GM21526 (cell line): ENCODE measurements around the gene TPRN.

Experiments
- ATAC-seq: cut with Tn5 transposase; IDR thresholded peaks from one replicate; pipeline ENCODE4 v1.9.1; 2021; ENCODE audit warnings: moderate library complexity; ENCODE audit not compliant: unreplicated experiment, low FRiP score

TPRN gene

GRCh38 chr9:137225699-137226331 is 25.3 kb upstream of the TPRN start:
- ATAC-seq: no peak

- ATAC-seq: no peak
Observed at GRCh38 chr9:137224830-137225694, 24.5 kb upstream of the TPRN start, which contains the start of gene CYSRT1. Gene CYSRT1 (plus strand): TSS chr9:137225174. CDS start chr9:137225622, 448 bp downstream.

DNA sequence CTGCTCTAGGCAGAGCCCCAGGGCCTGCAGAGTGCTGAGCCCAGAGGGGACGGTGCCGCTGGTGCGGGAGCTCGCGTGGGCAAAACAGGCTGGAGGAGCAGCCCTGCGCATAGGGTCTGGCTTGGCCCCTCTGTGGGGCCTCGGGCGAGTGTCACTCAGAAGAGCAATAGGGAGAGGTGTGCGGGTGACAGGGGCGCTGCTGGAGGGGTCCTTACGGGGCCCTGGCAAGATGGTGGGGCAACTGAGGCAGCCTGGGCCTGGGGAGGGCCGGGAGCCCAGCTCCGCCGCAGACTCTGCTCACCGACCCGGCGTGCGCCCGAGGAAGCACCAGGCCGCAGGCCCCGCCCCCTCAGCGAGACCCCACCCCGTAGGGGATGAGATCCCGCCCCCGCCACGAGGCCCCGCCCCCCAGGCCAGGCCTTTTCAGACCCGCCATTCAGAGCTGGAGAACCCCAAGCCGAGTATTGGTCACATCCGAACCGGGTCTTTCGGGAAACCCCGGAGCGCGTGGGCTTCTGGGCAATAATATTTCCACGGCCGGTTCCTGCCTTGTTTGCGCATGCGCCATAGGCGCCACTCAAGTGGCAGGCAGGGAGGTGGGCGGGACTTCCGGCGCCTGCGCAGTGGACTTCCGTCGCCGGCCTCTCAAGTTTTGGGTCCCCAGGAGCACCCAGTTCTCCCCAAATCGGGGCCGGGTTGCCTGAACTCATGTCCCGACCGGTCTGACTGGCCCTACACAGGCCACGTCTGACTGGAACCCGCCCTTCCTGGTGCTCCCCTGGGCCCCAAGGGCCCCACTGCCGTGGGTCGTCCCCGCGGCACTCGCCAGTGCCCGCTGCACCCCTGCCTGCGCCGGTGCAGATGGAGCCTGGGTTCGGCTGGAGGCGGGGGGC is 22.8 kb upstream of the TPRN start:
- peak; percentile 55 for ATAC-seq

DNA sequence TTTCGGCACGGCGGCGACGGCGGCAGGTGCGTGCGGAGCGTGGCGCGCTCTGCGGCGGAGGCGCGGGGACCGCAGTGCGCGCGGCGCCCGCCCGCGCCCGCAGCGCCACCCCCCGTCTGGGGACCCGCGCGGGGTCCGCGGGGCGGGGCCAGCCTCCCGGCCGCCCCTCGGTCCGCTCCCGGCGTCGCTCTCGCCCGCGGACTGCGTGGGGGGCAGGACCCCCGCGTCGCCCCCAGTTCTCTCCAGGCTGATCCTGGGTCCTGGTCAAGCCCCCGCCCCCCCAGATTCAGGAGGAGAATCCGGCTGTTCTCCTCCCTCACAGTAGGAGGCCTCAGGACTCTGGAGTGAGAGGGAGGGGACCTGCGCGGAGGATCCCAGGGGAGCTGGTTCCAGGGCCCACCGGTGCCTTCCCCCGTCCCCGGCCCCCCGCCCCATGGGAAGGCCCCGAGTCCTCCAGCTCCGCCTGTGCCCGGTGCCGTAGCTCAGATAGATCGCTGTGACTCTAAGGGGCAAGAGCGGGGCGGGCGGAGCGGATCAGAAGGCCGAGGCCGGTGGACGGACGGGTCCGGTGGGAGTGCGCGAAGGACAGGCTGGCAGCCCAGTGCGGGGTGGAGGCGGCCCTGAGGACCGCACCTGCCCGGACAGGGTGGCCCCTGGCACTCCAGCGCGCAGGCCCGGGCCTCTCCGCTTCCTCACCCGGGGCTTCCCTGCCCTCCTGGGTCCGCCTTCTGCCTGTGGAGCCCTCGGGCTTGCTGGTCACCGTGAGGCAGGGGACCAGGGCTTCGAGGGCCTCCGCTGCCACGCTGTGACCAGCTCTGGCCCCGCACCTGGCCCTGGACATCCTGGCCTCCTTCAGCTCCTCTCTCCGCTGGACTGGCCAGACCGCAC is 21.9 kb upstream of the TPRN start, which contains the start of gene RNF208:
Gene RNF208 (minus strand): TSS at position 51 of the 888 bp plus-strand sequence. CDS start 1,028 bp downstream, outside the sequence.
- ATAC-seq: no peak

DNA sequence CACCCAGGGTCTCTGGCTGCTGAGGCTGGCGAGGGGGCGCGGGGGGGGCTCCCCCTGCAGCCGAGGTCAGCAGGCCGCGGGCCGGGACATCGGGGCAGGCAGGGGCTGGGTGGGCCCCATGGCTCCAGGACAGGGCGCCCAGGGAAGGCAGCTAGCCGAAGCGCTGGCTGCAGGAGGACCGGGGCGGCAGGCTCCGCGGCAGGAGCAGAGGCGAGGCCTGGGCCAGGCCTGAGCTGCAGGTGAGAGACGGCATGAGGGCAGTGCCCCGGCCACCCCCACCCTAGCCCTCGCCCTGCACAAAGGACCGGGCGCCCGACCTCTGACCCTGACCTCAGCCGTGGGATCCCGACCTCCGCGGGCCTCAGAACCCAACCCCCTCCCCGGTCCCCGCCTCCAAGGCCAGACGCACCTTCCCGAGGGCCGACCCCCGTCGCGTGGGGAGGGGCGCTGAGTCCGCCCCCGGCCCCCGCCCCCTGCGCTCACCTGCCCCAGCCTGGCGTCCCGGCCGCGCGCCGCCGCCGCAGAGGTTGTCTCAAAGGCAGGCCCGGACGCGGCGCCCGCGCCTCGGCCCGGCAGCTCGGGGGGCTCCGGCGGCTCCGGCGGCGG is 21.1 kb upstream of the TPRN start:
- ATAC-seq: no peak

GRCh38 chr9:137221095-137221505 is 20.6 kb upstream of the TPRN start:
- ATAC-seq: no peak

- ATAC-seq: no peak
Observed at GRCh38 chr9:137220317-137221094, 20.0 kb upstream of the TPRN start.

DNA sequence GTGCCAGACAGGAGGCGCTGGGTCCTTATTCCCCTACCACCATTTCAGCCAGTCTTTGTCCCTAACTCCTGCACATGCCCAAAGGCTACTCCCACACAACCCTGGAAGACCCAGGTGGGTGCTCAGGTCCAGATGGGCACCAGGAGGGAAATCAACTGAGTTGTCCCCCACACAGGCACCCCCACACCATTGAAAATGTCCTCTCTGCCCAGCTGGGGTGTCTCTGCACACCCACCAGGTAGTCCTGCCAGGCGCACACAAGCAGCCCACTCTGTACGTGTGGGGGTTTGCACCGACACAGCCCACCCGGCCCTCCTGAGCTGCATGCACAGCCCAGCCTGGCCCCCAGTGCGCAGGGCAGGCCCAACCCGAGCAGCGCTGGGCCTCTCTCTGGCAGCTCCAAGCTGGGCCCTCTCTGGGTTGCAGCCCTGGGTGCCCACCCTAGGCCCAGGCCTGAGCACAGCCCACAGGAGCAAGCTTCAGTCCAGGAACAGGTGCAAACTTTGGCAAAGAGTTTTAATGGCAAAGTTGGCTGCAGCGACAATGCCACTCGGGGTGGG is 19.3 kb upstream of the TPRN start:
- ATAC-seq: no peak

- no peak for ATAC-seq
Observed at GRCh38 chr9:137218754-137219271, 18.3 kb upstream of the TPRN start.

- no peak for ATAC-seq
Observed at GRCh38 chr9:137218212-137218753, 17.7 kb upstream of the TPRN start.

GRCh38 chr9:137217276-137218211 is 17.0 kb upstream of the TPRN start:
- no peak for ATAC-seq

GRCh38 chr9:137216188-137216965 is 15.8 kb upstream of the TPRN start:
- ATAC-seq: no peak

DNA sequence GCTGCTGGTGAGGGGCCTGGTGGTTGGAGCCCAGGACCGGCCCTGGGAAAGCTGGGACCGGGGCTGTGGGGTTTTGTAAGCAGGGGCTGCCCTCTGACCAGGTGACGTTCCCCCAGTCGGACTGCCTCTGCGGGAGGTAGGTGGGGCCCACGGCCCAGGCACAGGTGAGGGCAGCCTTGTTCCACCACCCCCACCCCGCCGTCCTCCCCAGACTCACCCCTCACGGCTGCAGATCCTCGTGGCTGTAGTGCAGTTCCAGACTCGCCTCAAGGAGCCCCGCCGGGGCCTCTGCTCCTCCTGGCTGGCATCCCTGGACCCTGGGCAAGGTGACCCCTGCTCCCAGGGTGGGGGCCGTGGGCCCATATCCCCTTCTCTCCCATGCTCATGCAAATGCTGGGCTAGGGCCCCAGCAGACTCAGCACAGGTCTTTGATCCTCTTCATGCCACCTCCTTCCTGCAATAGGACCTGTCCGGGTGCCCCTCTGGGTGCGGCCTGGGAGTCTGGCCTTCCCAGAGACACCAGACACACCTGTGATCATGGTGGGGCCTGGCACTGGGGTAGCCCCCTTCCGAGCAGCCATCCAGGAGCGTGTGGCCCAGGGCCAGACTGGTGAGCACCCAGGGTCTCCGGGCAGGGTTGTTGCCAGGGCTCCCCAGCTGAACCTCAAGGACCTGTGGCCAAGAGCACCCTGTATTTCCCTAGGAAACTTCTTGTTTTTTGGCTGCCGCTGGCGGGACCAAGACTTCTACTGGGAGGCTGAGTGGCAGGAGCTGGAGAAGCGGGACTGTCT is 14.8 kb upstream of the TPRN start:
- ATAC-seq: no peak

DNA sequence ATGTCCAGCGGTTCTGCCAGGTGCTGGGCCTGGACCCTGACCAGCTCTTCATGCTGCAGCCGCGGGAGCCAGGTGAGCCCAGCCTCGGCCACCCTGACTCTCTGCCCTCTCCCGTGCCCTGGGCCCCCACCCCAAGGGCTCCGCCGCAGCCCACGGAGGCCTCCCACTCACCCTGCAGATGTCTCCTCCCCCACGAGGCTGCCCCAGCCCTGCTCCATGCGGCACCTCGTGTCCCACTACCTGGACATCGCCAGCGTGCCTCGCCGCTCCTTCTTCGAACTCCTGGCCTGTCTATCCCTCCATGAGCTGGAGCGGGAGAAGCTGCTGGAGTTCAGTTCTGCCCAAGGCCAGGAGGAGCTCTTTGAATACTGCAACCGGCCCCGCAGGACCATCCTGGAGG is 14.1 kb upstream of the TPRN start:
- no peak for ATAC-seq
